ENCODE measurements around the gene TCF4. TPM values are rescaled to one million over a fixed set of nuclear protein-coding genes. Genes with fewer than 3 reads are reported as not detected.

Gene TCF4
- total RNA-seq, 1 donor from 2014 or later: 86.7 TPM

DNA sequence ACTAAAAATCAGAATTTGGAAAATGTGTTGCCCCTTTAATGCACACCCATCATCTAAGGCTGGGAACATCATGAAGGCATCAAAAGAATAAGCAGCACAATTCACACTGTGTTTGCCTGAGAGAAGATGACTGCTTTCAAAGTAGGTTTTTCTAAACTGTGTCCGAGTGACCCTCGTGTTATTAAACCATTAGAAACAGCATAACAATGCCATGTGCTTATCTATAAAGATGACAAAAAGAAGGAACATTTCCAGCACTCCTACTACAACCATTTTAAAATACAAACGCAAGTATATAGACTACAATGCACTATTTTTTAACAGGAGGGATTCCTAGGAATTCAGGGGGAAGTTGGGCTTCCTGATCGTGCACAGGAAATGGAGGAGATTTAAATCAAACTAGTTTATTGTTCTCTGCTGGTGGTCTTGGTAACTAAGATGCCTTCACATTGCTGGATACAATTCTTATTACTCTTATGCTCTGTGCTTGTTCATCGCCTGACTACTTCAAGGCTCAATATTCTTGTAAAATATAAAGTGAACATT lies 322.8 kb downstream of the TCF4 start:
- DNase-seq (ENCODE audit: low spot score): no peak

DNA sequence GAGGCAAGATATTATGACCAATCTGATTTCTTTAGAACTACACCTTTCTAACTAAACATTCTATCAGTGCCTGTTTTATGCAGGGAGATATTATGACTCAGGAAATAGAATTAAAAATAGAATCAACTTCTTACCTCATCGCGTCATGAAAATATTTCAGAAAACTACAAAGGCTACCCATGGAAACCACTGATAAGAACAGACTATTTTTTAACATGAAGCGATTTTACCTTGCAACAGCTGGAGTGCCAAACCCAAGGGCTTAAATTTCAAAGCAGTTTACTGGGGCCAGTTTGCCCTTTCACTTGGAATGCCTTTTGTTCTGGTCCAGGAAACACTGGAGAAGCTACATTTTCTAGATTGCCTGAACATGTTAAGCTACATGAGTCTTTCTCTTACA lies 323.9 kb downstream of the TCF4 start:
- no peak for DNase-seq (ENCODE audit: low spot score)

DNA sequence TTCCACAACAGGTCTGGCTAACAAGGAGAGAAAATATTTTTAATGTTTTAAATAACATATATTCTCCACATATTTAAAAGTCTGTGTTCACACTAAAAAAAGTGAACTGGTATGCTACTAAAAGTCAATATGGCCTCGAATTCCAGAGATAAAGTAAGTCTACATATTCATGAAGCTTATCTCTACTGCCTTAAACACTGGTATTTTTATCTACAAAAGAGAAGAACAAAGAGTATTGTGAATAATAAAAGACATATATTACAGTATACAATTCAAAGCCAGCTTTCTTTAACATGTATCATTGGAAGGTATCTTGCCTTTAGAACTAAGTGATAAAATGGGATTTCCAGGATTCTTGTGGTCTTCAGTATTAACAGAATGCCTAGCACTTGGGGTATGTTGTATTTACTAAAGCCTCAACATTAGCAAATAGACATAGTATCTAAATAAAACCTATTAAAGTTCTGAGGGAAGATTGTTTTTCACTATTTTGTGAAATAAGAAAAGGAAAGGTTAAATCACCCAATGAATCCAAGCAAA lies 325.9 kb downstream of the TCF4 start:
- DNase-seq (ENCODE audit: low spot score): no peak

DNA sequence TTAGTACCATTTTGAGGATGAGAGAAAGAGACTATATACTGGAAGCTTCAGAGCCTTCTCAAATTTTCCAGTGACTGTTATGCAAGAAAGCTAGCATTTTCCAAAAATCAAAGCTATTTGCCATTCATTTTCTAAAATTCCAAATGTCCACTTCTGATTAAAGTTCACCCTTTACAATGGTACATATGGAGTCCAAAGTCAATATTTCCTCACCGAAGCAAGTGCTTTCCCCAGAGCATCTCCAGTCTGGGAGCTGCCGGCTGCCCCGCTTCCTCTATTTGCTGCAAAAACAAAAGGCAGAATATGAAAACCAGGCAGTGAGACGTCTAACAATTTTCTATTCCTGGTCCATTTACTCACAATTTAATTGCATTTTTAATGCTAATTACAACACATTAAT lies 326.7 kb downstream of the TCF4 start:
- no peak for DNase-seq (ENCODE audit: low spot score)

DNA sequence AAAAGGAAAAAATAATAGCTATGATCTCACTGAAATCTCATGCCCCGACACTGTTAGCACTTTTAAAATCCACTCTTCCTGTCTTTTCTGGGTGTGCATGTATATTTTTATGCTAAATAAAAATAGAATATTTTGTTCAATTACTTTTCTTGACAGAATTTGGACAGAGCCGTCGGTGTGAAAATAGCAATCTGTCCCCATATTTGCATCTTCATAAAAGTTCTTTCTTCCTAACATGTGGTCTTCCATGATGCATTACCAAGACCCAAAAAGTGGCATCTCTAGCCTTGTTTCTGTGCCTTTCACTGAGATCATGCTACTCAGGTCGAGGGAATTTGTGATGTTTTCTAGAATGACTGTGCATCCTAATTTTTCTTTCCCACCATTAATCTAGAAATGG lies 329.9 kb downstream of the TCF4 start:
- no peak for DNase-seq (ENCODE audit: low spot score)

DNA sequence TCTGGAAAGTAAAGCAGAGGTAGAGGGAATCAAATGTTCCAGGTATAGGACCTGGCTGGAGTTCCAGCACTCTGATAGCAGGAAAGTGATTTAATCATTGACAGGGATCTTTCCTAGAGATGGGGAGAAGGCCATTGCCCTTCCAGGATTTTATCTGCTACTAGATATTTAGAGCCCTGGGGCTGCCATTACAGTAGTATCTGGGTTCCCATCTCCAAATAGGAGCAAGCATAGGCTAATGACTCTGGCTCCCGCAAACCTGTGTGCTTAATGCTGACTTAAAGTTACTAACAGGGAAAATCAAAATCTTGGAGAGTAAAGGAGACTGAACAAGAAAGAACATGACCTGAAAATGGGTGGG lies 331.1 kb downstream of the TCF4 start:
- no peak for DNase-seq (ENCODE audit: low spot score)

DNA sequence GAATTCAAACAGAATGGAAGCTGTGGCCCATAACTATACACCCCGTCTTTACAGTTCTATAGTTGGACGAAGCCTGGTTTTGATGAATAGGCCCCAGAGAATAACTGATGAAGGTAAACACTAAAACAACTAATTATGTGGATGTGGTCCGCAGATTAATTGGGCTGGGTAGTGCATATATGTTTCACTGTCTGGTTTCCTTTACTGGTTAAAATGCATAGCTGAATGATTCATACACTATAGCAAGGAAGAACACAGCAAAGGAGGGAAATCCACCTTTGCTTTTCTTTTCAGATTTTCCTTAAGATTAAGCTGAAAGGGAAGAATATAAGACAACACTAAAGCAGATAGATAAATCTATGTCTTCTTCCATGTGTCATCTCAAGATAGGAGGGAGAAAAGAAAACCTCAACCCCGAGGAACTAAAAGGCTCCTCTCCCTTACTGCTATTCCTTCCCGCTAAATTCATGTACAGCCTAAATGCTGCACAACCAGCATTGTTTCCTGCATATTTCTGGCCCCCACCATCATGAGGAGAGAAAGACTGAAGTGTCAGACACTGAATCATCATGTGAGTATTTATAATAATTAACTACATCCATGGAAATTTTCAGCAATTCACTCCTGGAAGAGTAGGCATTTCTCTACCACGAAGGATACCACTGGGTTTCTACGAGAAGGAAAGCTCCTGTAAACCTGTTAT lies 331.6 kb downstream of the TCF4 start:
- no peak for DNase-seq (ENCODE audit: low spot score)

DNA sequence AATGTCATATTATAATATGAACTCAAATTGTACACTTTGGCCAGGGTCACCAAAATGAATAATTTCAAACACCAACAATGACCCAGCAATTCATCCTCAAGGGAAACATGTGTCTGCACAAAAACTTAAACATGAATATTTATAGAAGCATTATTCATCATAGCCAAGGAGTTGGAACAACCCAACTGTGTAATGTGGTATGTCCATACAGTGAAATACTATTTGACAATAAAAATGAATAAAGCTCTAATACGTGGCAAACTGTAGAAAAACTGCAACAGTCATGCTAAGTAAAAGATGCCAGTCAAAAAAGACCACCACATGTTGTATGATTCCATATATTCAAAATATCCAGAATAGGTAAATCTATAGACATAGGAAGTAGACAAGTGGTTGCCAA lies 334.2 kb downstream of the TCF4 start:
- DNase-seq (ENCODE audit: low spot score): no peak

DNA sequence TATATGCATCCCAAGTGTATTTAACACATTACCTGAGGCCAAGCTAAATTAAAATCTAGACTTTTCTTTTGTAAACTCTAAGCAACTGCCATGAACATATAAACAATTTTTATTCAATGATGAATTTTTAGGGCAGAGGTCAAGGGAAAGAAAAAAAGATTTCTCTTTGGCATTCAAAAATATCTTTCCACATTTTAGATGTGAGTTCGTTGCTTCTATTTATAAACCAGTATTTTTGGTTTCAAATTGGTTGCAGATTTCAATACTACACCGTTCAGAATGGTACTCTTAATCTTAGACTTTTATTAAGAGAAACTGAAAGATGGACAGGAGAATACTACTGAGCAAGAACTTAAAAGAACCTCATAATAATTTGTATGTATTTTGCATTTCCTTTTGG lies 335.1 kb downstream of the TCF4 start:
- no peak for DNase-seq (ENCODE audit: low spot score)

DNA sequence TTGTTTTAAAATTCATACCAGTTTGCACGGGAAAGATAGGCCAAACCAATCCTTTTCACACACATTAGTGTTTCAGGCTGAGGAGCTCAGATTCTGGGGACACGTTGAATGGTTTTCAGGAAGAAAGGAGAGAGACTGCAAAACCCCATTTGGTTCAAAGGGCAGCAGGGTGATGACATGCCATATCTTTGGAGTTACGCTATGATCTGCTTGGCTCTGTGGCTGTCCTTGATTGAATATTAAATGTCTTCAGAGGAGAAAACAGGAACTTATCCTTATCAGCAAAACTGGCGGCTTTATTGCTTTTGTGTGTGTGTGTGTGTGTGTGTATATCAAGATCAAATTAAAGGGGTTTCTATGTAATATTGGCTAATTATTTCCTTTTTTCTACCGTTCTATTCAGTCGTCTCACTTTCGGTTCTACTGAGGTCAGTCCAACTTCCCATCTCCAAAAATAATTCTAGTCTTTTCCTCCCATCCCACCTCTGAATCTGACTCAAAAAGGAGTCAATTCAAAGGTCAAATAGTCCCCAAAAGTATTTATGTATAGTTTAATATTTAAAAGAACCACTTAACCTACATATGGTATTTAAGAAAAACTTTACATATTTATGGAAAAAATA lies 335.8 kb downstream of the TCF4 start:
- DNase-seq (ENCODE audit: low spot score): no peak

DNA sequence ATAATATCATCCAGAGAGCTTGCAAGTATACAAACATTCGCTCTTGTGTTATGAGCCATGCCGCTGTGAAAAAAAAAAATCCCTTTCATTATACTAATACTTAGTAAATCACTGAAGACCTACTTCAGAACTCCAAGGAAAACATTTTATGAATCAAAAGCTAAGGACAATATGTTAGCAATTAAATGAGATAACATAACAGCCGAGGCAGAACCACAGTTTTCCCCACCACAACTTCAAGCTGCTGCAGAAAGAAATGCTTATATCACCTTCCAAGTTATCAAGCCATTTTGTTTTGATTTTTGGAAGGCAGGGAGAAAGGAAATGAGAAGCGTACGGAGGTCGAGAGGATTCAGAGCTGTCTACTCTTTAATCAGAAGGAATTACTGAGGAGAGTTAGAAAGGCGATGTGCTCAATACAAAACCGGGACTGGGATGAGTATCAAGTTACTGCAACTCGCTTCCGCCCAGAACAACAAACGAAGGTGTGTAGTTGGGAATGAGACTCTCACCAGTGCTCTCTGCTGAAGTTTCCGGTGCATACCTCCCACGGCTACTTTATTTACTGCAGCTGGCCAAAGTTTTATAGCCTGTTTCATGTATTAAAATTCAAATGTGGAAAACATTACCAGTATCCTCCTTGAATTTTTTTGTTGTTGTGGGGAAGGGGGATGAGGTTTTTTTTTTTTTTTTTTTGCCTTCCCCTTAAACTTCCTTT lies 336.6 kb downstream of the TCF4 start:
- no peak for DNase-seq (ENCODE audit: low spot score)

DNA sequence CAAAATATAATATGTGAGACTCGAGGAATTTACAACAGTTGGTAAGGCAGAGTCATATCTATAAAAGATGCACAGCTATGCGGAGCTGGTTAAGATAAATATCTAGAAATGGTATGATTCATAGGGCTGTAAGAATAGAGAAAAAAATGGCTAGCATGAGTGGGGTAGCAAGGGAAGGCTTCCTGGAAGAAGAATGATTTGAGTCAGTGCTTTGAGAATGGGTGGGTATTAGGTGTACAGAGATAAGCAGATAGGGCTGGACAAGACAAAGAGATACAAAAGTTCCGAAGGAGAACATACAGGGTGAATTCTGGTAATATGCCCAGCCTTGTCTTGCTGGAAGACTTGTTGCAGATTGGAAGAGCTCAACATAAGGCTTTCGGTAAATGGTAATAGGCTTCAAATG lies 337.2 kb downstream of the TCF4 start:
- no peak for DNase-seq (ENCODE audit: low spot score)

DNA sequence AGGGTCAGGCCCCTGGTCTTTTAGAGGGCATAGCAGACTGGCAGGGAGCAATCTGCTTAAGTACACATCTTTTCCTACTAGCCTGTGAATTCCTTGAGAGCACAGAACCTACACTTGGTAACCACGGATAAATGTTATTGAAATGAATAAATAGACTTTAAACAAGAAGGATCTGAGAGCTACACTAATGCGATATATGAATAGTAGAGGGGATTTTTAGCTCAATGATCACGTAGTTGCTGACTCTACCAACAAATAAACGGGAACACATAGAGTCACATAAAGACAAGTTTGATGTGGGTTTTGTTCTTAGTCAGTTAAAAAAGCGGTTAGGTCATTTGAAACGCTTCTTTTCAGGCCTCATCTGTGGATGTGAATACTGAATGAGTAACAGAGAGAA lies 338.4 kb downstream of the TCF4 start:
- DNase-seq (ENCODE audit: low spot score): no peak

DNA sequence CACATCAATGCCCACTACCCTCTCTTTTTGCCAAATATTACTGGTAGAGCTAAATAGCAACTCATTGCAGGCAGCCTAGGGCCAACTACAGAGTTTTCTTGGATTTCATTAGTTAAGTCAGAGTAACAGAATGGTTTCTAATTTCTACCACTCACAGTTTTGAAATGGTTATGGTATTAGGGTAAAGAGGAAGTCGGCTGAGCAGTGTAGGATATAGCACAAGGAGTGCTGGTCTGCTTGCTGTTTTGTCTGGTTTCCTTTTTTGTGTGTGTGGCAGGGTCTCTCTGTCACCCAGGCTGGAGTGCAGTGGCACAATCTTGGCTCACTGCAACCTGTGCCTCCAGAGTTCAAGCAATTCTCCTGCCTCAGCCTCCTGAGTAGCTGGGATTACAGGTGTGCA lies 339.5 kb downstream of the TCF4 start:
- DNase-seq (ENCODE audit: low spot score): no peak

DNA sequence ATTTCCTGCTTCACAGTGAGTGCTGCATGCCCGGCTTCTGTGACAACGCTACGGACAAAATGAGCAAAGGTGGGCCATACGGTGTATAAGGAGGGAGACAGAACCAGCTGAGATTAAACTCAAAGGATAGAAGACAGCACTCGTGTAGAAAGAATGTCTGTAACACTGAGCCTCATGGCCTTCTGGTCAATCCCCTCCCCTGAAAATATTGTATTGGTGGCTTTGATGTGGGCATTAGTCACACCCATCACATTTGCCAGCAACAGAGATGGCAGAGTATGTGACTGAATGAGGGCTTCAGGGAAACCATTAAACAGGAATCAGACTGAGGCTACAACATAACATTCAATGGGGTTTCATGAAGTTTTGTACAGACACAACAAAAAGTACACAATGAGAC lies 341.0 kb downstream of the TCF4 start:
- no peak for DNase-seq (ENCODE audit: low spot score)

DNA sequence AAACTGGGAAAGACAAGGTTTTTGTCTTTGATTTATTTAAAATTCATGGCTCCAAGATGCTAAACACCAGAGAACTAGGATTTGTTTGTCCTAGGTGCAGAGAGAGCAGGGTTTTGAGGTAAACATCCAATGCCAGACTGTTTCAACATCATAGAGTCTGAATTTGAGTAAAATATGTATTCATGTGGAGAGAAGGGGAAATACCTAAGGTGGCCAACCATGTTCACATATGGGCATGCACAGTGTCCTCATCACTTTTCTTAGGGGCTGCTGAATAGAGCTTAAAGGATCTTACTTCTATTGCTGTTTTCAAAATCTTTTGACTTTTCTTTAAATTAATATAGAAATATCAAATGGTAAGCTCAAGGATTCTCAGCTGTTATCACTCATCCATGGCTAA lies 341.7 kb downstream of the TCF4 start:
- no peak for DNase-seq (ENCODE audit: low spot score)

DNA sequence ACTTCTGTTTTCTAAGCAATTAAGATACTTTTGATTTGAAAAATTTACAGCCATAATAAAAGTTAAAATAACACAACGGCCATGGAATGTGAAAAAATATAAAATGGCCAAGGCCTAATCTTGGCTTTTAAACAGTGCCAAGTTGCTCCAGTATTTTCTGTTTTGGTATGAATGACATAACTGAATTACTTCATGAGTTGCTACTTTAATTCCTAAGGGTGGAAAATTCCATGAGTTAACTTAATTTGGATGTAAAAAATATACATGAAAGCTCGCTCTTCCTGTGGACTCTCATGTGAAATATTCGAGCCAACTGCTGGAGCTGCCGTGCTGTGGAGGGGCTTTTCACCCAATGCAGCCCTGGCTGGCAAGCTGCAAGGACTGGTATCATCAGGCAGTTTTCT lies 342.8 kb downstream of the TCF4 start:
- no peak for DNase-seq (ENCODE audit: low spot score)

DNA sequence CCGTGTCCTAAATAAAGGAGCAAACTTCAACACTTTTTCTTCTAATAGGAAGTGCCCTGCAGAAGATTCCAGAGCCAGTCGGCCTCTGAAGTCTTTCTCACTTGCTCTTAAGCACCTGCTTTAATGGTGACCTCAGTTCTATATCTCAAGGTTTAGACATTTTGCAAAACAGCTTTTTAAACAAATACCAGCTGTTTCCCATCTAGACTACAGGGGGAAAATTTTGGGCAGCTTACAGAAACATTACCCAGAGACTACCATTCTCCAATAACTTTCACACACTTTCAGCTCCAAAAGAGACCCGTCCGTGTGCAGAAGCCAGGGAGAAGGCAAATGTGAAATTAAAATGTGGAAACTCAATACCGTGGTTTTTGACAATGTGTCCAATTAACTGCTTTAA lies 343.4 kb downstream of the TCF4 start:
- DNase-seq (ENCODE audit: low spot score): no peak

DNA sequence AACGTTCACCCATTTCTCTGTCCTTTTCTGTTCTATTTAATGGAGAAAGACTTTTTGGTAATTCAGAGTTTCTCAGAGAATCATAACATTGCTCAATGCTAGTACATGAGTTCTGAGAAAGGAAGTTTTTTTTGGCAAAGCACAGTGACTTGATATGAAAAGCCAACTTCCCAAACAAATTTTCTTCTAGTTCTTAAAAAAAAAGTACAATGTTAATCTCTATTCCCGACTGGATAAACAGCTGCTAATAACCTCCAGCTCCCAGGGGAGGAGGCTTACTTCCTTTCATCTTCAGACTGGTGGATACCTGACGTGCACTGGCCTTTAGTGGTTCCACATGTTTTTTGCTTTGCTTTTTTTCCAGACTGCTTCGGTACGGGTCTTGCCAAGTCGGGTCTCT lies 344.1 kb downstream of the TCF4 start:
- DNase-seq (ENCODE audit: low spot score): no peak

DNA sequence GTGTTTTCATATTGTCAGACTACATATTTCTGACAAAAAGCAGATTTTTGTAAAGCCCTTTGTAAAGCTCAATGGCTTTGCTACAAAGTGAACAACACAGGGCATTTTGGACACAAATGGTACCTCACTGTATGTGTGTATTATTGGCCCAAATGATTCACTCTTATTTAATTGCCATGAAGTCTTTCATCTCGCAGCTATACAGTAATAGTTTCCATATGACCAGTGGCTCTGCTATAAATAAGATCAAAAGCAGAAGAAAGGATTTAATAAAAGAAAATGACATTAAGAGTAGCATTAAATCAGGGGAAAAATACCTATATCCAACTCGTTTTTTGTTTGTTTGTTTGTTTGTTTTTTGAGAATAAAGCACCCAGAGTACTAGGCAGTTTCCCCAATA lies 344.7 kb downstream of the TCF4 start:
- no peak for DNase-seq (ENCODE audit: low spot score)

DNA sequence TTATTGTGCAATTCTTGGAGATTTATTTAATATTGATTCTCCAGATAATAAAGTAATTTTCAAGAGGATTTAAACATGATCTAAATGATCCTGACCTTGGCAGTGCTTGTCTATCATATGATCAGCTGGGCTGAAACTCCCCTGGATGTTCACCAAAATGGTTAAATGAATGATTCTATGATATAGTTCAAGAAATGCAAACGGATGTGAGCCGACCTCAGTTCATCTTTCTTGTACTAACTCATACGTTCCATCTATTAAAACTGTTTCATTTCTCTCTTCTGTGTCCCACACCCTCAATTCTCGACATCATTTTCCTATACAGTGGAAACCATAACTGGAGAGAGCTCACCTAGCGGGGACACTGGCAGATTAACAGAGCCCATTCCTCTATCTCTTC lies 347.0 kb downstream of the TCF4 start:
- DNase-seq (ENCODE audit: low spot score): no peak

DNA sequence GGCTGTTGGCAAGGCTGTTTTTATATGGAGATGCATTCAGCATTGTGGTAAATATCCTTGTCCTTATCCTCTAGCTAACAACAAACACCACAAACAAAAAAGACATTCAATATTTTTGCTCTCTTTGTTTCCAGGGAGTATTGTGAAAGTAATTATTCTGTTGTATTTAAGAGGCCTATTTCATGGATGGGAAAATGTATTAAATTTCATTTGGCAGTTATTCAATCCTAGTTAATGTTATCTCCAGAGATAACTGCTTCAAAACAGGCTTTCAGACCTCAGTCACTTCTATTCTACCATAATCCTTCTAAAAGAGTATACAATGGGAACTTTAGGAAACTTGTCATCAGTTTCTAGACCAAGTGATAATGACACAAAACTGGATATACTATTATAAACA lies 348.3 kb downstream of the TCF4 start:
- DNase-seq (ENCODE audit: low spot score): no peak

DNA sequence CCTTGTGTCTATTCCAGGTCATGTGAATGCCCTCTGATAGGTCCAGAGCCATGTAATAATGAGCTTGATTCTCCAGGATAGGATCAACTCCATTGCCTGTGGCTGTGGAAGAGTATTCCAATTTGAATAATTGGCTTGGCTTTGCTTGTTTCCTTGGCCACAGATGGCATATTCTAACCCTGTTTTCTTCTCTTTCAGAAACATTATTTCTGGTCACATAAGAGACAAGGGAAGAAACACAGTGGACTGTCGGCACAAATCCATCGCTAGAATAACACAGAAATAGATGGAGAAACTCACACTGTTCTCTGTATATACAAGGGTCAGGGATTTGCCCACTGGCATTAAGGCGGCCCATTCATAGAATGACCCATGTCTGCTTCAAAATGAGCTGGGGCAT lies 350.3 kb downstream of the TCF4 start:
- no peak for DNase-seq (ENCODE audit: low spot score)

Measured in ureter (tissue), 1 donor.